GM03348 (cell line): Measurements from ENCODE around the gene CFL1.
"Not testable (repeated sequence)": the region's sequence is repeated elsewhere in the genome, so short reads cannot be mapped to it uniquely, and the experiment has no call there.

Source experiments
- DNase-seq: peaks from one replicate; pipeline ENCODE4 v3.0.0; 2012; ENCODE audit warnings: low spot score

Gene CFL1

DNA sequence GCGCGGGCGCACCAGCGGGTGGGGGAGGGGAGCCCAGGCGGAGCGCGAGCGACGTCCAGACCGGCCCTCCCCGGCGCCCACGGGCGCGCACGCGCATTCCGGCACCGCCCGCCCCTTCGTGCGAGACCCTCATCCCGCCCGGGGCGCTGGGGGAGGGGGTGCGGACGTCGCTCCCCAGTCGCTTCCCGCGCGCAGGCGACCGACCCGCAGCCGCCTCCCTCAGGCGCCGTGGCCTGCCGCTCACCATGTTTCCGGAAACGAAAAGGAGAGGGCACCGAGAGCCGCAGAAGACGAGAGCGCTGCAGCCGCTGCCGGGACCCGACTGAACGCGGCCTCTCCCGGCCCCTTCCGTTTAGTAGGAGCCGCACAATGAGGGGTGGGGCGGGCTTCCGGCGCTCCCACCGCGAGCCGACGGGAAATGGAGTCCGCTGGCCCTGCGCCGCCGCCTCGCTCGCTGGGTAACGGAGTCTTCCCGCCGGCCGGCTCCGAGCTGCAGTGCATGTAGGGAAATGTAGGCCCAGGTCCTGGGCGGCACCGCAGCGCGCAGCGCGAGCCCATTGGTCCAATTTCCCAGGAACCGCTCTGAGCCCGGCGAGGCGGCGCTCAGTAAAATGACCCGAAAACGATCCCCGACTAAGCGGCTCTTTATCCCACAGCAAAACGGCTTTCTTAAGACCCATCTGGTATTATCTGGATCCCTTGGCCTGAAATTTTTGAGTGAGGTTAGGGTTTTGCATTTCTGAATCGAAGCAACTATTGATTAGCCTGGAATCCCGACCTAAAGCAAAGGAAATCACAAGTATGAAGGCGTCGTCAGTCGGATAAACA is at the start of gene CFL1:
Gene CFL1 (minus strand): TSS at position 328 of the 828 bp plus-strand sequence. CDS start 81 bp downstream, at position 247.
- DNase-seq, result peak; percentile 94

DNA sequence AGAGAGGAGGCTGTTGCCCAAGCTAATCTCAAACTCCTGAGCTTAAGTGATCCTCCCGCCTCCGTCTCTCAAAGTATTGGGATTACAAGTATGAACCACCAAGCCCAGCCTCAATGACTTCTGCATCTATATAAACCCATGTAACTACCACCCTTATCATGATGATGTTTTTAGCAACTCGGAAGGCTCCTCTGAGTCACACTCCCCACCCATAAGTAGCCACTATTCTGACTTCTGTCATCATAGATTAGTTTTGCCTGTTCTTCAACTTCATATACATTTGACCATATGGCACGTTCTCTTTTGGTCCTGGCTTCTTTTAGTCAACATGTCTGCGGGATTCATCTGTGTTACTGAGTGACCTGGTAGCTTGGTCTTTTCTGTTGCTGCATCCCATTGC is 48.6 kb upstream of the CFL1 start:
- no peak for DNase-seq

DNA sequence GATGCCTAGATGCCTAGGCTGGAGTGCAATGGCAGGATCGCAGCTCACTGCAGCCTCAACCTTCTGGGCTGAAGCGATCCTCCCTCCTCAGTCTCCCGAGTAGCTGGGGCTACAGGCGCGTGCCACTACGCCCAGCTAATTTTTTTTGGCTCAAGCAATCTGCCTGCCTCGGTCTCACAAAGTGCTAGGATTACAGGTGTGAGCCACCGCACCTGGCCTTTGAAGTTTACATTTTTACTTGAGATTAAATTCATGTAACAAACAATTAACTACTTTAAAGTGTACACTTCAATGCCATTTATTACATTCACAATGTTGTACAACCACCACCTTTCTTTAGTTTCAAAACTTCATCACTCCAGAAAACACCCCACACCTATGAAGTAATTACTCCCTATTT is 45.7 kb upstream of the CFL1 start:
- DNase-seq, result no peak

DNA sequence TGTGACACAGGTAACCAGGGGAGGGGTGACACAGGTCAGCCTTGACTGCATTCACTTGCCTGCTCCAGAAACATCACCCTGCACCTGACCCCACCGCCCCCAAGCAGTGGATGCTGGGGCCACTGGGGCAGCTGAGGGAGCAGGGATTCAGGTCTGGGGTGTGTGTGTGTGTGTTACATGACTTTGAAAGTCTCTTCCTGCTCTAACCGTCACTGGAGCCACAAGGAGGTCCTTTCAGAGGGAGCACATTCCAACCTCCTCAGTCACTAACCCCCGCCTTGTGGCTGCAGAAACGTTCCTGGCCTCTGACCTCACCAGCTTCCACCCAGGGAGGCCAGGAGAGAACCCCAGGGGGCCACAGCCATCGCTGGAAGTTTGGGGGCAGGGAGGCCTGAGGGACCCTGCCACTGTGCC is 45.1 kb upstream of the CFL1 start:
- peak; percentile 81 for DNase-seq

DNA sequence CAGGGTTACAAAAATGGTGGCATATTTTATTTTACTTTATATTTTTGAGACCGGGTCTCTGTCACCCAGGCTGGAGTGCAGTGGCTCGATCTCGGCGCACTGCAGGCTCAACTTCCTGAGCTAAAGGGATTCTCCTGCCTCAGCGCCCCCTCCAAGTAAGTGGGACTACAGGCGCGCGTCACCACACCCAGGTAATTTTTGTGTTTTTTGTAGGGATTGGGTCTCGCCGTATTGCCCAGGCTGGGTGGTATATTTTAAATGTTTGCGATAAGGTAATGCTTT is 42.9 kb upstream of the CFL1 start:
- DNase-seq, result no peak

DNA sequence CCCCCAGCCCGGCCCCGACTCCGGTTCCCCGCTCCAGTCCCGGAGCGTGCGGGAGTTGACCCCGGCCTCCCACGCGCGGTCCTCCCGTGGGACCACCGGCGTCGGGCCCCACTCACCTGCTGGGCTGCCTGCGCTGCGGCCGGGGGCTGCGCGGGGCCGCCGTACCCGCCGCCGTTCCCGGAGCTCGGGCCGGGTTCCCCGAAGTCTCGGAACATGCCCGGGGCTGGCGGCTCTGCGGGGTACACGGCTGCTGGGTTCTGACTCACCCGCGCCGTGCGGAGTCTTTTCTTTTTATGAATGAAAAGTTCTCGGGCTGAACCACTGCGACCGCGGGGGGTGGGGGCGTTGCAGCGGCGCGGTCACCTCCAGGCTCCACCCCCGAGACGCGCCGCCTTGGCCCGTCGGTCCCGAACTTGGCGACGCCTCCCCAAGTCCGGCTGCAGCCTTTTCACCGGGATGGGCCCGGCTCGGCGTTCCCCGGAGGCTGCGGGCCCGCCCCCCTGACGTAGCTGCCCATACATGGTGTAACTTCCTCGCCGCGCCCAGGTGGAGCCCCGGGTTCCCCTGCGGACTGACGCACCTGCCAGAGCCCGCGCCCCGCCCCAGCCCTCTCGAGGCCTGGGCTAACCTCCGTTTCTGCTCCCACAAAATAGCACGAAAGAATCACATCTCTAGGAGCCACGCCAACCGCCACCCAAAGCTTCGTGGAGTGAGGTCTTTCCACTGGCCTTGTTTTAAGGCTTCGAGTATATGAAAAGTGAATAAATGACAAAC is 42.3 kb upstream of the CFL1 start, which contains the start of gene FOSL1:
Gene FOSL1 (minus strand): TSS at position 264 of the 774 bp plus-strand sequence. CDS start 49 bp downstream, at position 215.
- peak; percentile 94 for DNase-seq

DNA sequence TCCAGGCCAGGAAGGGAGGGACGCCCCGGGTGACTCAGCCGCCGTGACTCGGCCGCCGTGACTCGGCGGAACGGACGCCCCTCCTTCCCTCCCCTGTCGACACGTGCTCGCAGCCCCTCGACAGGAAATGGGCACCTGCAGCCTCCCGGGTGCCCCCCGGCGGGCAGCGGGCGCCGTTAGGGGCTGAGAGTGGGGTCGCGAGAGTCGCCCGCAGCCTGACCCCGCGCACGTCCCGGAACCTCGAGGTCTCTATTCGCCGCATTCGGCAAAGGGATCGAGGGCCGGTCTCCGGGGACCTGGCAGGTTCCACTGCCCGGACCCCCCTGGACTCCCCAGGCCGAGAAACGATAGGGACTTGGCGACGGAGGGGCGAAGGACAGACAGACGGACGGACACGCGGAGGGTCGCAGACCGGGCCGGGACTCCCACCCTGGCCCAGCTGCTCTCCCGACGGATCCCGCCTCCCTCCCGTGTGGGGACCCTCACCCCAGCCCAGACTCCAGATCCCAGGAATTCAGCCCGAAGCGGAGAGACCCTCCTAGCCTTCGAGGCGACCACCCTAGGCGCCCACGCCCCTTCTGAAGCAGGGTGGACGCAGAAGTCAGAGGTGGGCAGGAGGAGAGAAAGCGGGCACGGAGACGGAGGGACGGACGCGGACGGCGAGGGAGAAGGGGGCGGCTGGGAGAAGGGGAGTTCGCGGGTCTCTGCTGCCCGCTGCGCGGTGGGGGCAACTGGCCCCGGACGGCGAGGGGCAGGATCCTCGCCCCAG is 41.6 kb upstream of the CFL1 start:
- DNase-seq, result peak; percentile 90

DNA sequence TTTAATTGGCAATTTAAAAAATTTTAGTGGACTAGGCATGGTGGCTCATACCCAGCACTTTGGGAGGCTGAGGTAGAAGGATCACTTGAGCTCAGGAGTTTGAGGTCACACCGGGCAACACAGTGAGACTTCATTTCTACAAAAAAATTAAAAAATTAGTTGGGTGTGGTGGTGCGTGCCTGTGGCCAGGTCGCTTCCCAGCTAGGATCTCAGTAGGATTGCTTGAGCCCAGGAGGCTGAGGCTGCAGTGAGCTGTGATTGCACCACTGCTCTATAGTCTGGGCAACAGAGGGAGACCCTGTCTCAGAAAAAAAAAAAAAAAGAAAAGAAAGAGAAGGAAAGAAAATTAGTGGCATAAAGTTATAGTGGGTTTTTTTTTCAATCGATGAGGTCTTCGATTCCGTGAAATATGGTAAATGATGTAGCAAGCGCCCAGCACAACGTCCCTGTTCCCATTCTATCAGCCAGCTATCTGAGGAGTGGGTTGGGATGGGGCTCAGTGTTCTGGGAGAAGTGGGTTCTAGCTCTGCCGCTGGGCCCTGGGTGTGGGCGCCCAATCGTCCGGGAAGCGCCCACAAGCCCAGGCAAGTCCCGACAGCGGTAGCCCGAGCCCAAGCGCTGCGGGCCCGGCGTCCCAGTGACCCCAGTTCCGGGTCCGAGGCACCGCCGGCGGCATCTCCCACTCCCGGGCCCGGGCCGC is 40.8 kb upstream of the CFL1 start:
- no peak for DNase-seq

DNA sequence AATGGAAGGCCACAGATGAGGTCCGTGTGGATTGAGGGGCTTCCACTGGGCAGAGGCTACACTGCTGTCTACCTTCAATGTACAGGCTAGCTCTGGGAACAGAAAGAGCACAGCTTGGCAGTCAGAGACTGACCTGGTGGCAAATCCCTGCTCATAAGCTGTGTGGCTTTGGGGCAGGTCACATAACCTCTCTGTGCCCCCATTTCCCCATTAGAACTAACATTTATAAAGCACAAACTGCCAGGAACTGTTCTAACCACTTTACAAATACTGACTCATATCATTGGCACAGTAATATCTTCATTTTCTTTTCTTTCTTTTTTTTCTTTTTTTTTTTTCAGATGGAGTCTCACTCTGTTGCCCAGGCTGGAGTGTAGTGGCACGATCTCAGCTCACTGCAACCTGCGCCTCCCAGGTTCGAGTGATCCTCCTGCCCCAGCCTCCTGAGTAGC is 39.1 kb upstream of the CFL1 start:
- no peak for DNase-seq

DNA sequence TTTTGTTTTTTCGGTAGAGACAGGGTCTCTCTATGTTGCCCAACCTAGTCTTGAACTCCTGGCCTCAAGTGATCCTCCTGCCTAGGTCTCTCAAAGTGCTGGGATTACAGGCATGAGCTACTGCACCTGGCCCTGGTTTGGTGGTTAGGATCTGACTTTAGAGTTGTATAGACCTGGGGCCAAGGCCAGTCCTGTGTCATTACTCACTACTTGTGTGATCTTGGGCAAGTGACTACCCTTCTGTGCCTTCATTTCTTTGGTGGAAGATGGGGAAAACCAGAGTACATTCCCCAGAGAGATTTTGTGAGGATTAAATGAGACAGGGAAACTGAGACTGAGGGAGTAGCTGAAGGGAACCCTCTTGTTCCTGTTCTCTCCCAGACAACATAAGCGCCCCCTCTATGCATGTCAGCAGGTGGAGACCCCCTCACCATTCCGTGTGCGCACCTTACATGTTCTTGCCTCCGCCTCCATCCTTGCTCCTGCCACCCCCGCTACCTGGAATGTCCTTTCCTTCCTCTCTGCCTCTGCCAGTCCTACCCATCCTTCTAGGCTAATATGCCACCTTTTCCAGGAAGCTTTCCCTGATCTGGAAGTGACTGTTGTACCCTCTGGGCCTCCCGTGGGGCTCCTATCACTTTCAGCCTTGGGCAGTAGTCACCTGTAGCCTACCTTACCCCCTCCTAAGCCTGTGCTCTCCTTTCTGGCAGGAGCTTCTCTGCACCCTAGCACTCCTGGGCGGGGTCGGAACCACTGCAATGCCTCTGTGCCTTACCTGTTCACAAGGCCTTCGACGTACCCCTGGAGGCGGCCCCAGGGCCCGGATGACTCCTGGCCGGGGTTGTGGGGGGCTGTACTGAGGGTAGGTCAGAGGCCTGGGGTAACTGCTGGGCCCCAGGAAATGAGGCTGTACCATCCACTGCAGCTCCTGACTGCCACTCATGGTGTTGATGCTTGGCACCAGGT is 38.3 kb upstream of the CFL1 start:
- no peak for DNase-seq

DNA sequence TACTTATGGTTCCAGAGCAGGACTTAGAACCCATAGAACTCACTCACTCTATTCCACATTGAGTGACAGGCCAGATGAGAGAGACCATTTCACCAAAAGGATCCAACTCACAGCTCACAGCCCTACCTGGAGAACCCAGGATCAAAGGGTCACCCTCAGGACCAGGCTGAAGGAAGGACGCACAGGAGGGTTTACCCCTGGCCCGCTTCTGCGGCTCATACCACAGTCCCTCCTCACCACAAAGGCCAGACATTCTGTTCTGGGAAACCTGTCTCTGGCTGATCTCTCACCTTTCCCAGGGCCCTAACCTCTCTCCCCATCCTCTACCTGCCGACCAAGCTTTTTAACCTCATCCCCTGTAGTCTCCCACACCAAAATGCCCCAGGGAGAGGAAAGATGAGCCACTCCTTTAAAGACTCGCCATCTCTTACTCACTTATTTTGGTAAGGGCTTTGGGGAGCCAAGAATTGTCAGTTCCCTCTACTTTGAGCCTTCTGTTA is 37.6 kb upstream of the CFL1 start:
- DNase-seq, result no peak

DNA sequence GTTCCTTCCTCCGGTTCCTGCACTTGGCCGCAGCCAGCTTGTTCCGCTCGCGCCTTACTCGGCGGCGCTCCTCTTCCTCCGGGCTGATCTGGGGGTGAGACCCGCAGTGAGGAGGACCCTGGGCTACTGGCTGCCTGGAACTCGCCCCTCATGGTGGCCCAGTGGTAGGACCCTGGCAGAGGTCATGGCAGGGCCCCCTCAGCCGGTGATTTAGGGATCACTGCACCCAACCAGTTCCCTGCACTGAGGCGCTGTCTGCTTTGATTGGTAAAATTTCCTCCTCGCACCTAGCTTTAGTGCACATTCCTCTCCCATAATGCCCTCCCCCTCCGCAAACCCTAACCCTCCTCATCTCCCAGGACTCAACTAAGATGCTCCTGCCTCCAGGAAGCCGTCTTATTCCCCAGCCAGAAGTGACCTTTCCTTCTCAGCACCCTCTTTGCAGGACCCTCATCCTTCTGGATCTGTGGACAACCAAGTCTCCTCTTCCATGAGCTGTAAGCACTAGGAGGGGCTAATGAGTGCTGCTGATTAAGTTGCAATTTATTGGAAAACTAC is 36.1 kb upstream of the CFL1 start:
- no peak for DNase-seq

DNA sequence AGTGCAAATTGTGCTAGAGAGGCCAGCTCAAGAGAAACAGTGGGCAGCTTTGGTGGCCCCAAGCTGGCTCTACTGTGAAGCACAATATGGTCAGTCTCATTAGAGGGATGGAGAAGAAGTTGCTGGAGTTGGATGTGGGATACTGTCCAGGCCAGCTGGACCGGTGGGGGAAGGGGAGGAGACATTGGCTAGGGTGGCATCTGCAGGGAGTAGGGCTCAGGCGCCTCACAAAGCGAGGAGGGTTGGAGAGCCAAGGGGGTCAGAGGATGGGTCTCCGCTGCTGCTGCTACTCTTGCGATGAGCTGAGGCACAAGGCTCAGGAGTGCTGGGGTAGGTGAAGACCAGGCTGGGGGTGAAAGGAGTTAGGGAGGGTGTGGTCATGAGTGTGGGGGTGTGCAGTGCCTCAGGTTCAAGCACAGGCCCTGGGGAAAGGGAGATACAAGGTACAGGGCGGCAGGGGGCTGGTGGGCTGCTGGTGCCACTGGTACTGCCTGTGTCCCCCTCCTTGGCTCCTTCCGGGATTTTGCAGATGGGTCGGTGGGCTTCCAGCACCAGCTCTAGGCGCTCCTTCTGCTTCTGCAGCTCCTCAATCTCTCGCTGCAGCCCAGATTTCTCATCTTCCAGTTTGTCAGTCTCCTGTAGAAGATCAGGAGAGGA is 34.8 kb upstream of the CFL1 start:
- DNase-seq, result no peak

DNA sequence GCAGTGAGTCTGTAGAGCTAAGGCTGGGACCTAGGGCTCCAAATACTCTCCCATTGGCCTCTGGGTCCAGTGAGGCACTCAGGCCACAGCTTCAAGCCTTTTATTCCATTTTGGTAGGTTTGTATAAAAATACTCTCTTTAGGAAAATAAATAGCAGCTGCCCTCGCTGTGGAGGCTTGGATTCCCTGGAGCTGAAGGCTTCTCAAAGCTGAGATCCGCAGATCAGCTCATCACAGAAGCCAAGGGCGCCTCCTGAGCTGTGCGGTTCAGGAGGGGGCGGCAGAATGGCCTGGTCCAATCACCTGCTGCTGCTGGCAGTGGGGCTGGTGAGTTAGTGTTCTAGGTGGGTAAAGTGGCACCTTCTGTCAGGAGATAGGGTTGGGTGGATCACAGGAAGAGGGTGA is 34.2 kb upstream of the CFL1 start:
- not testable (repeated sequence) for DNase-seq

DNA sequence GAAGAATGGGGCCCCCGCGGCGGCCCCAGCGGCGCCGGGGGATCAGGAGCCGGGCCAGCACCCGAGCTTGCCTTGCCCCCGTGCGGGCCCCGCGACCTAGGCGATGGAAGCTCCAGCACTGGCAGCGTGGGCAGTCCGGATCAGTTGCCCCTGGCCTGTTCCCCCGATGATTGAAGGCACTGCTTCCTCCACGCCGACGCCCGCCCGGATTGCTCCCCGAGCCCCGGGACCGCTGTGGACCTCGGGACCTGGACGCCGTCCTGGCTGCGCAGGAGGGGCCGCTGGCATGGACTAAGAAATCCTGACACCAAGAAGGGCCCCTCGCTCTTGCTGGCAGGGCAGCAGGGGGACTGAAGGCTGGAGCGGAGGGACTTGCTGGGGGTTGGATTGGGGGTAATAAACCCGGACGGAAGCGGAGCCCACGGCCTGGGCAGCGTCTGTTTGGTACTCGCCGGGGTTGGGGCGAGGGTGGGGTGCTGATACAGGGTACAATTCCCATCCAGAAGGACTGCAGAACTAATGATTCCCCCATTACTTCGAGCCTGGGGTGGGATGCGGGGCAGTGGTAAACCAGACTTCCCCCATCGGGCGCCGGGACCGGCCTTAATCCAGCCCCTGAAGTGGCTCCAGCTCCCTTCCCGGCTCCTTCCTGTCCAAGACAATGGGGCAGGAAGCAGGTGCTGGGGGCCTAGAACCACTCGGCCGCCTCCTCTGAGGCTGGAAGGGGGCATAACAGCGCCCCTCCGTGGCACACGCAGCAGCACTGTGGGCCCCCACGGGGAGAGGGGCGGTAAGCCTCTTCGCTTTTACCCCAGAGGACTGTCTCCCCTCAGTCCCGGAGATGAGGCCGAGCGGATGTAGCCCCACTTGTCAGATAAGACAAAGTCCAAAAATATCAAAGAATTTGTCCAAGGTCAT is 33.5 kb upstream of the CFL1 start:
- no peak for DNase-seq

DNA sequence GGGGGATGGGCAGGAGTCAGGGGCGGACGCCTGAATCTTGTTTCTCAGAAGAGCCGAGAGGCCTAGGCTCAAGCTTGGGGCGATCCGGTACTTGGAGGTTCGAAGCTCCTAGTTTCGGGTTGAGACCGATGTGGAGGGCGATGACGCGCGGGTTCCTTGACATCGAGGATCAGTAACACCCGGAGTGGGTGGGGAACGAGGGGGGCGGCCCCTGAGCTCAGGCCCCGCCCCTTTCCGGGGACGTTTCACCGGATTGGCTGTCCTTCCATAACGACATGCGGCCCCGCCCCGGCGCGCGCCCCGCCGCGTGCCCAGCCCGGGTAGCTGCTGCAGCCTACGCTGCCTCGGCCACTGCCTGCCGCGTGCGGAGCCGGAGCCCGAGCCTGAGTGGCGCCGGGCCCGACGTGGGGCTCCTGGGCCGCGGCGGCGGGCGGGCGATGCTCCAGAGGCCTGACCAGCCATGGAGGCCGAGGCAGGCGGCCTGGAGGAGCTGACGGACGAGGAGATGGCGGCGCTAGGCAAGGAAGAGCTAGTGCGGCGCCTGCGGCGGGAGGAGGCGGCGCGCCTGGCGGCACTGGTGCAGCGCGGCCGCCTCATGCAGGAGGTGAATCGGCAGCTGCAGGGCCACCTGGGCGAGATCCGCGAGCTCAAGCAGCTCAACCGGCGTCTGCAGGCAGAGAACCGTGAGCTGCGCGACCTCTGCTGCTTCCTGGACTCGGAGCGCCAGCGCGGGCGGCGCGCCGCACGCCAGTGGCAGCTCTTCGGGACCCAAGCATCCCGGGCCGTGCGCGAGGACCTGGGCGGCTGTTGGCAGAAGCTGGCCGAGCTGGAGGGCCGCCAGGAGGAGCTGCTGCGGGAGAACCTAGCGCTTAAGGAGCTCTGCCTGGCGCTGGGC is 32.6 kb upstream of the CFL1 start, which contains the start of gene CCDC85B:
Gene CCDC85B (plus strand): TSS at position 350 of the 895 bp plus-strand sequence. CDS start 111 bp downstream, at position 461.
- peak; percentile 97 for DNase-seq

DNA sequence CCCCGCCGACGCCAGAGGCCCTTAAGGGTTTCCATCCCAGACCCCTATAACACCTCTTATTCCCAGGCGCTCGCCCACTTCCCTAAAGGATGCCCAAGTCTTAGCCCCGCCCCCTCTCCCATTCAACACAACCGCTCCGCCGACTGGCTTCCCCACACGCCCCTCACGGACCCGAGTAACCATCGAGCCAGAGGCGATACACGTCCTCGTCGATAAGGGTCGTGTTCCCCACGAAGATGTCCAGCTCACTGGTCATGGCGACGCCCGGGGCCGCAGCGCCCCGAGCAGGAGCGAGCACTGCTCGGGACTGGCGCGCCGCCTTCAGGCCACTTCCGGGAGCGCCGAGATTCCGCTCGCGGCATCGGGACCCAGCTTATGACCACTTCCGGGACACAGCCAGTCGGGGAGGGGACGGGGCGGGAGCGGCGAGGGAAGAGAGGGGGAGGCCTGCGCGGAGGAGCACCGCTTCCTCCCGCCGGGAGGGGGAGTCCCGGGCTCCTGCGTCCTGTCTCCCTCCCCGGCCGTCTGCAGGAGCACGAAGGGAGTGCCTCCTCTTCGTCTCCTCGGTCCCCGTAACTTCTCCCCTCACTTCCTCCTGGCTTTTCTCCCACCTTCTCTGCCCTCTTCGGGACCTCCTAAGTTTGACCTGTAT is 30.3 kb upstream of the CFL1 start, which contains the start of gene FIBP:
Gene FIBP (minus strand): TSS at position 309 of the 652 bp plus-strand sequence. CDS start 53 bp downstream, at position 256.
- DNase-seq, result peak; percentile 98
